Measurements from ENCODE around the gene MAMDC2. TPM values are rescaled to one million over a fixed set of nuclear protein-coding genes. Genes with fewer than 3 reads are reported as not detected.

MAMDC2 gene
- total and polyA plus RNA-seq, 2 donors from 2014 or later: 1.5 to 7.1 TPM

GRCh38 chr9:70064496-70064895 is 20.8 kb downstream of the MAMDC2 start:
- Histone ChIP-seq H3K27ac (ENCODE audit: low read depth in 2 of 2, low read length in 2 of 2) (no peak overlapping the region), H3K4me3 (ENCODE audit: low read length in 3 of 3) (no peak overlapping the region), H3K4me1 (ENCODE audit: control insufficient read depth in 2 of 3, insufficient read depth in 2 of 3, low read depth in 1 of 3, low read length in 3 of 3) (no peaks in the 10 kb centered on the region), H3K9ac (ENCODE audit: low read length in 3 of 3) (no peak overlapping the region), H3K27me3 (ENCODE audit: control insufficient read depth, insufficient read depth, low read length) (no peaks in the 10 kb centered on the region), H3K9me3 (ENCODE audit: control insufficient read depth in 2 of 3, insufficient read depth in 1 of 3, low read length in 3 of 3) (no peaks in the 10 kb centered on the region), H3K36me3 (ENCODE audit: control insufficient read depth in 2 of 3, insufficient read depth in 3 of 3, low read length in 3 of 3) (no peaks in the 10 kb centered on the region)
- no peak for DNase-seq
- no peak for FAIRE-seq
- intact Hi-C loops (cut with DNase I): no loop called here
- no peak for TF ChIP-seq CTCF (IDR thresholded peaks at IDR 0.05; ENCODE audit: borderline replicate concordance, extremely low read depth, insufficient read depth)

- Histone ChIP-seq H3K27ac (ENCODE audit: low read depth in 2 of 2, low read length in 2 of 2) (no peak overlapping the region), H3K4me1 (ENCODE audit: control insufficient read depth in 2 of 3, insufficient read depth in 2 of 3, low read depth in 1 of 3, low read length in 3 of 3) (no peaks in the 10 kb centered on the region), H3K9ac (ENCODE audit: low read length in 3 of 3) (no peak overlapping the region), H3K9me3 (ENCODE audit: control insufficient read depth in 2 of 3, insufficient read depth in 1 of 3, low read length in 3 of 3) (no peaks in the 10 kb centered on the region), H3K4me3 (ENCODE audit: low read length in 3 of 3) (no peak overlapping the region), H3K36me3 (ENCODE audit: control insufficient read depth in 2 of 3, insufficient read depth in 3 of 3, low read length in 3 of 3) (no peaks in the 10 kb centered on the region), H3K27me3 (ENCODE audit: control insufficient read depth, insufficient read depth, low read length) (no peaks in the 10 kb centered on the region)
- no peak for FAIRE-seq
- TF ChIP-seq CTCF (IDR thresholded peaks at IDR 0.05; ENCODE audit: borderline replicate concordance, extremely low read depth, insufficient read depth): no peak
- DNase-seq: no peak
- intact Hi-C loops (cut with DNase I): no loop called here
Measured at GRCh38 chr9:70065572-70065971, 21.9 kb downstream of the MAMDC2 start.

- Histone ChIP-seq H3K27me3 (ENCODE audit: control insufficient read depth, insufficient read depth, low read length) (no peaks in the 10 kb centered on the region), H3K4me1 (ENCODE audit: control insufficient read depth in 2 of 3, insufficient read depth in 2 of 3, low read depth in 1 of 3, low read length in 3 of 3) (no peaks in the 10 kb centered on the region), H3K4me3 (ENCODE audit: low read length in 3 of 3) (no peak overlapping the region), H3K36me3 (ENCODE audit: control insufficient read depth in 2 of 3, insufficient read depth in 3 of 3, low read length in 3 of 3) (no peaks in the 10 kb centered on the region), H3K9ac (ENCODE audit: low read length in 3 of 3) (no peak overlapping the region), H3K9me3 (ENCODE audit: control insufficient read depth in 2 of 3, insufficient read depth in 1 of 3, low read length in 3 of 3) (no peaks in the 10 kb centered on the region), H3K27ac (ENCODE audit: low read depth in 2 of 2, low read length in 2 of 2) (no peak overlapping the region)
- no peak for DNase-seq
- intact Hi-C loops (cut with DNase I): no loop called here
- TF ChIP-seq CTCF (IDR thresholded peaks at IDR 0.05; ENCODE audit: borderline replicate concordance, extremely low read depth, insufficient read depth): no peak
- FAIRE-seq: no peak
Measured at GRCh38 chr9:70066418-70066817, 22.8 kb downstream of the MAMDC2 start.

GRCh38 chr9:70066874-70067273 is 23.2 kb downstream of the MAMDC2 start:
- no peaks in the 10 kb centered on the region for H3K36me3 ChIP-seq (ENCODE audit: control insufficient read depth in 2 of 3, insufficient read depth in 3 of 3, low read length in 3 of 3)
- no peak for TF ChIP-seq CTCF (IDR thresholded peaks at IDR 0.05; ENCODE audit: borderline replicate concordance, extremely low read depth, insufficient read depth)
- H3K27ac ChIP-seq (ENCODE audit: low read depth in 2 of 2, low read length in 2 of 2): no peak overlapping the region
- no peaks in the 10 kb centered on the region for H3K9me3 ChIP-seq (ENCODE audit: control insufficient read depth in 2 of 3, insufficient read depth in 1 of 3, low read length in 3 of 3)
- DNase-seq: no peak
- no peak overlapping the region for H3K4me3 ChIP-seq (ENCODE audit: low read length in 3 of 3)
- intact Hi-C loops (cut with DNase I): no loop called here
- FAIRE-seq: no peak
- no peak overlapping the region for H3K9ac ChIP-seq (ENCODE audit: low read length in 3 of 3)
- no peaks in the 10 kb centered on the region for H3K27me3 ChIP-seq (ENCODE audit: control insufficient read depth, insufficient read depth, low read length)
- H3K4me1 ChIP-seq (ENCODE audit: control insufficient read depth in 2 of 3, insufficient read depth in 2 of 3, low read depth in 1 of 3, low read length in 3 of 3): no peaks in the 10 kb centered on the region
